NCI-H82 treated with DMSO at 0.1 percent for 48 hours (cell line): Measurements from ENCODE around the gene ZSWIM3.
A peak's percentile ranks its signal among the peaks of the same experiment; 100 is the strongest.
"Not testable (repeated sequence)": the region's sequence is repeated elsewhere in the genome, so short reads cannot be mapped to it uniquely, and the experiment has no call there.

Experiments used
- DNase-seq: peaks from one replicate; lab custom pipeline; 2025; ENCODE audit not compliant: unreplicated experiment; lab: John Stamatoyannopoulos, UW

ZSWIM3 gene

GRCh38 chr20:45890077-45890984 is 32.9 kb downstream of the ZSWIM3 start:
- DNase-seq = peak; percentile 82

DNA sequence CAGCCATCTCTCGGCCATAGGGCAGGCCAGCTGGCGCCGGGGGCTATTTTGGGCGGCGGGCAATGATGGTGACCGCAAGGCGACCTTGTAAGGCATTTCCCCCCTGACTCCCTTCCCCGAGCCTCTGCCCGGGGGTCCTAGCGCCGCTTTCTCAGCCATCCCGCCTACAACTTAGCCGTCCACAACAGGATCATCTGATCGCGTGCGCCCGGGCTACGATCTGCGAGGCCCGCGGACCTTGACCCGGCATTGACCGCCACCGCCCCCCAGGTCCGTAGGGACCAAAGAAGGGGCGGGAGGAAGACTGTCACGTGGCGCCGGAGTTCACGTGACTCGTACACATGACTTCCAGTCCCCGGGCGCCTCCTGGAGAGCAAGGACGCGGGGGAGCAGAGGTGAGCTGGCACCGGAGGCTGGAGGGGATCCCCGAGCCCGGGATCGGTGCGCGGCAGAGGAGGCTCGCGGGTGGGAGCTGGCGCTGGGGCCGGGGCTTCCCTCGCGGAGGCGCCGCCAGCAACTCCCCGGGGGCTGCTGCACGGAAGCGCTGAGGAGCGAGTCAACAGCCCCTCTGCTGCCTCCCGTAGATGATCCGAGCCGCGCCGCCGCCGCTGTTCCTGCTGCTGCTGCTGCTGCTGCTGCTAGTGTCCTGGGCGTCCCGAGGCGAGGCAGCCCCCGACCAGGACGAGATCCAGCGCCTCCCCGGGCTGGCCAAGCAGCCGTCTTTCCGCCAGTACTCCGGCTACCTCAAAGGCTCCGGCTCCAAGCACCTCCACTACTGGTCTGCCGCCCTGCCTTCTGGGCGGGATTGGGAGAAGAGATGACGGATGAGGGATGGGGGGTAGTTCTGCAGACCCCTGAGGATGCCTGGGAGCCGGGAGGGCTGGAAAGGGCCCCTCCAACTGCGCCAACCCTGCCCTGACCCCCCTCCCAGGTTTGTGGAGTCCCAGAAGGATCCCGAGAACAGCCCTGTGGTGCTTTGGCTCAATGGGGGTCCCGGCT is 33.9 kb downstream of the ZSWIM3 start, which contains the start of the genes CTSA and NEURL2:
TSS of gene CTSA (plus strand) at position 351 of the 999 bp plus-strand sequence. CDS start at position 585, 234 bp downstream.
TSS of gene NEURL2 (minus strand) at position 224 of the 999 bp plus-strand sequence. CDS start at position 7, 217 bp downstream.
- peak; percentile 72 for DNase-seq

DNA sequence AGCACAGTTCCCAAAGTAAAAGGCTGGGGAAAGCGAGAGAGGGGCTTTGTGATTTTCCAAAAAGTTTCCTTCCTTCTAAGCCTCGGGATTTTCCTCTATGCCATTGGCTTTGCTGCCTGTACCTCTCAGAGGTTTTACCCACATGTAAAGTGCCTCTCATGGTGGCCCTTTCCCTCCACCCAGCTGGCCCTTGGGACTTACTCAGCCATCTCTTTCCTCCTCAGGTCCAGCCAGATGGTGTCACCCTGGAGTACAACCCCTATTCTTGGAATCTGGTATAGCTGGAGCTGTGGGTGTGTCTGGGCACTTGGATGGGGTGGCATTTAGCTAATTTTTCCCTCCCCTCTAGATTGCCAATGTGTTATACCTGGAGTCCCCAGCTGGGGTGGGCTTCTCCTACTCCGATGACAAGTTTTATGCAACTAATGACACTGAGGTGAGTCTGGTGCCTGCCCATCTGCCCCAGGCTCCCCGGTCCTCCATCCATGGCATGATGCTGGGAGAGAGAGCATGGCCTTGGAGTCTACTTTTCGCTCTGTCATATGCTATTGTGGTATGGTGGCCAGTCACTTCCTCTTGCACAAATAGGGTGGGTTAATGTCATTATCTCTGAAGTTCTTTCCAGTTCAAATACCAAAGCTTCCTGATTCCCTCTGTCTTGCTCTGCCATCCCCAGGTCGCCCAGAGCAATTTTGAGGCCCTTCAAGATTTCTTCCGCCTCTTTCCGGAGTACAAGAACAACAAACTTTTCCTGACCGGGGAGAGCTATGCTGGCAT is 34.8 kb downstream of the ZSWIM3 start:
- DNase-seq = no peak

- no peak for DNase-seq
Measured at GRCh38 chr20:45892828-45893500, 35.5 kb downstream of the ZSWIM3 start.

- DNase-seq = no peak
Measured at GRCh38 chr20:45893831-45894230, 36.4 kb downstream of the ZSWIM3 start.

DNA sequence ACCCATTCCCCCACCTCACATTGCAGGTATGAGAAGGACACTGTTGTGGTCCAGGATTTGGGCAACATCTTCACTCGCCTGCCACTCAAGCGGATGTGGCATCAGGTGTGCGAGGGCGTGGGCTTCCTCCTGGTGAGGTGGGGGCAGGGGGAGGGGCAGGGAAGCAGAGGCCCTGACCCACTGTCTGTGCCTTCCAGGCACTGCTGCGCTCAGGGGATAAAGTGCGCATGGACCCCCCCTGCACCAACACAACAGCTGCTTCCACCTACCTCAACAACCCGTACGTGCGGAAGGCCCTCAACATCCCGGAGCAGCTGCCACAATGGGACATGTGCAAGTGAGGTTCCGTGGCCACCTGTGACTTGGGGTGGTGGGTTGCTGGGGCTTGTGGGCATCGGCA is 37.4 kb downstream of the ZSWIM3 start:
- no peak for DNase-seq

DNA sequence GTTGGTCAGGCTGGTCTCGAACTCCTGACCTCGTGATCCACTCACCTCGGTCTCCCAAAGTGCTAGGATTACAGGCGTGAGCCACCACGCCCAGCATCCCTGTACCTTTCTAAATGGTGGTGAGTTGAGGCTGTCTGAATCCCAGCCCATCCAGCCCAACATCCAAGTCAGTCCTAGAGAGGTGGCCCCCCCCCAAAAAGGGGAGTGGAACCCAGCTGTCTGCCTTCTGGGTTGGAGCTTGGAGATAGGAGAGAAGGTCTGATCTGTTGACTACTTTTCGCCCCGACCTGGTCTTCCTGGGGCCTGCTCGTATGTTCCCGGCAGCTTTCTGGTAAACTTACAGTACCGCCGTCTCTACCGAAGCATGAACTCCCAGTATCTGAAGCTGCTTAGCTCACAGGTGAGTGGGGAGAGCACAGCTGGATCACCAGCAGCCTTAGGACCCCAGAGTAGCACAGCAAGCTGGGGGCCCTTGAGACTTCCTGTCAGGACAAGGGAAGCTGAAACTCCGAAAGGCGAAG is 39.3 kb downstream of the ZSWIM3 start:
- no peak for DNase-seq

DNA sequence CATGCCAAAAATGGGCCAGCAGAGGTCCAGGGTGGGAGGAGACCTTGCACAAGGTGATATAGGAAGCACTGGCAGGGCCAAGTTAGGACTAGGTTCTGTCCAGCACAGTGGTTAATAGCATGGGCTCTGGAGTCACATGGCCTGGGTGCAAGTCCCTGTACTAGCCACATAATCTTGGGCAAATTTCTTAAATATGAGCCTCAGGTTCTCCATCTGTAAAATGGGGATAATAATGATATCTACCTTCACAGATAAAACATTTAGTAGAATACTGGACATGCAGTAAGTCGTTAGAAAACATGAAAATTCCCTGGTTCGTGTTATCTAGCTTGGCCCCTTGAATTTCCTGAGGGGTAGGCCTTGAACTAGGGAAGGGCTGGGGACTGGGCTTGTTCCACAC is 39.9 kb downstream of the ZSWIM3 start:
- no peak for DNase-seq

- no peak for DNase-seq
Measured at GRCh38 chr20:45897692-45898091, 40.3 kb downstream of the ZSWIM3 start.

- DNase-seq = no peak
Measured at GRCh38 chr20:45898285-45898684, 40.9 kb downstream of the ZSWIM3 start.

- no peak for DNase-seq
Measured at GRCh38 chr20:45899046-45899835, 41.8 kb downstream of the ZSWIM3 start.

GRCh38 chr20:45901332-45901731 is 43.9 kb downstream of the ZSWIM3 start:
- not testable (repeated sequence) for DNase-seq

- DNase-seq = no peak
Measured at GRCh38 chr20:45902199-45902701, 44.8 kb downstream of the ZSWIM3 start.

DNA sequence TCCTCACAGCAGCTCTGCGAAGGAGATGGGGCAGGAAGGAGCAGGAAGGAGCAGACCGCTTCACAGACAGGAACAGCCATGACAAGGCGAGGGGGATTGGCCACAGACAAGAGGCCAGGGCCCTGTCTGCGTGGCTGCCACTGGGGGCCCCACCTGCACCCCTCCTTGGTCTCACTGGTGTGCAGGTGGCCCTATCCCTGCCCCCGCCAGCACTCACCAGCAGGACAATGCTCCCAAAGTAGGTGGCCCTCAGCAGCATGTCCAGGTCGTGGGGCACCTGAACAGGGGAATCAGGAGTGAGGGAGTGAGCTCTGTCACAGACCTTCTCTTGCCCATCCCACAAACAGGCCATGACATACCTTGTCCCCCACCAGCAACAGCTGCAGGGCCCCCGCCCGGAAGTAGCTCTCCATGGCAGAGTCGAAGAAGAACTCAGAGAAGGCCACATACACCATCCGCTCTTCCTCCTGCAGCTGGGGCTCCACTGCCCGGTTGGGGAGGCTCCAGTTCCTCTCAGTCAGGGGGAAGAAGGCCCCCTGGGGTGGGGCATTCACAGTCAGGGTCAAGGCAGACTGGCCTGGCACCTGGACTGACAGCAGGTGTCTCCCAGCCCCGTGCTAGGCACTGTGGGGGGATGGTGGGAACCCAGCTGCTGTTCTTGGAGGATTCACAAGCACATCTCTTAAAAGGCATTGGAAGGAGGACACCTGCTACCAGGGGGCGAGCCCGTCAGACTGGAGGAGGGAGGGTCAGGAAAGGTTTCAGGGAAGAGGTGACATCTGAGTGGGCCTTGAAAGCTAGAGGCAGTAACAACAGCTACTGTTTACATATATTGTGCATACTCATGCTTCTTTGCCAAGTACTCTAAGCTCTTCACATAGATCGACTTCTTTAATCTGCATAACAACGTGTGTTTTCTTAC is 47.4 kb downstream of the ZSWIM3 start:
- no peak for DNase-seq

- no peak for DNase-seq
Measured at GRCh38 chr20:45905505-45906079, 48.2 kb downstream of the ZSWIM3 start.

GRCh38 chr20:45907219-45907948 is 50.0 kb downstream of the ZSWIM3 start:
- DNase-seq = no peak

GRCh38 chr20:45908084-45908483 is 50.7 kb downstream of the ZSWIM3 start:
- DNase-seq = no peak
